HEK293 (cell line): ENCODE measurements around the gene URGCP.
A peak's percentile ranks its signal among the peaks of the same experiment; 100 is the strongest.
"Not testable (repeated sequence)": the region's sequence is repeated elsewhere in the genome, so short reads cannot be mapped to it uniquely, and the experiment has no call there.

Experiments used
- CTCF ChIA-PET: fragments of 350-600 bp; formaldehyde crosslinking; extraction: SDS; loops from one replicate; lab custom pipeline; 2021; ENCODE audit warnings: antibody characterized with exemption; lab: Yijun Ruan, JAX
- POLR2A ChIA-PET: fragments of 300-600 bp; formaldehyde crosslinking; extraction: SDS; loops from one replicate; lab custom pipeline; 2020; ENCODE audit warnings: antibody characterized with exemption, inconsistent platforms; lab: Yijun Ruan, JAX
- H3K27ac ChIP-seq: fragments of 200-500 bp; sonication (Bioruptor generic); 2 replicates; pipeline ENCODE4 v1.5.1; 2014; ENCODE audit warnings: low read depth, low read length, control low read depth, inconsistent platforms; ENCODE audit errors: extremely low read depth
- H3K36me3 ChIP-seq, 2 experiments: fragments of 200-500 bp in 1 of 2; sonication (Bioruptor generic) in 1 of 2; 1 replicate in 1 of 2; 2 replicates in 1 of 2; pipeline ENCODE4 v1.5.1; 2014 to 2017; ENCODE audit warnings: inconsistent platforms in 2 of 2, low read length in 2 of 2; ENCODE audit not compliant: control insufficient read depth in 2 of 2, insufficient read depth in 1 of 2
- H3K4me1 ChIP-seq: fragments of 200-500 bp; sonication (Bioruptor generic); 2 replicates; pipeline ENCODE4 v1.5.1; 2014; ENCODE audit warnings: mild to moderate bottlenecking, low read length, inconsistent platforms; ENCODE audit not compliant: control insufficient read depth, insufficient read depth
- H3K4me3 ChIP-seq: 2 replicates; pipeline ENCODE4 v1.5.1; 2011; ENCODE audit warnings: low read depth, mild to moderate bottlenecking, control low read depth, low read length, moderate library complexity
- H3K9me3 ChIP-seq: fragments of 200-500 bp; sonication (Bioruptor generic); 2 replicates; pipeline ENCODE4 v1.5.1; 2014; ENCODE audit warnings: low read depth, low read length, inconsistent platforms; ENCODE audit not compliant: control insufficient read depth, insufficient read depth
- SETDB1 ChIP-seq: IDR thresholded peaks from one replicate; pipeline ENCODE4 v1.6.1; 2017; ENCODE audit warnings: mild to moderate bottlenecking, low read length, moderate library complexity, mixed read lengths; ENCODE audit not compliant: insufficient read length
- ZNF549 ChIP-seq: fragments of 450-650 bp; IDR thresholded peaks from 2 replicates; pipeline ENCODE4 v1.5.1; 2018; ENCODE audit warnings: missing biosample characterization, missing genetic modification characterization, mild to moderate bottlenecking, inconsistent platforms, moderate library complexity
- ZNF621 ChIP-seq: fragments of 450-650 bp; formaldehyde crosslinking; IDR thresholded peaks from 2 replicates; pipeline ENCODE4 v1.5.1; 2017; ENCODE audit warnings: missing biosample characterization, missing genetic modification characterization
- ZNF626 ChIP-seq: fragments of 450-650 bp; sonication (Bioruptor Pico); formaldehyde crosslinking; IDR thresholded peaks from 2 replicates; pipeline ENCODE4 v1.5.1; 2018; ENCODE audit warnings: missing biosample characterization, missing genetic modification characterization, inconsistent platforms

URGCP gene

DNA sequence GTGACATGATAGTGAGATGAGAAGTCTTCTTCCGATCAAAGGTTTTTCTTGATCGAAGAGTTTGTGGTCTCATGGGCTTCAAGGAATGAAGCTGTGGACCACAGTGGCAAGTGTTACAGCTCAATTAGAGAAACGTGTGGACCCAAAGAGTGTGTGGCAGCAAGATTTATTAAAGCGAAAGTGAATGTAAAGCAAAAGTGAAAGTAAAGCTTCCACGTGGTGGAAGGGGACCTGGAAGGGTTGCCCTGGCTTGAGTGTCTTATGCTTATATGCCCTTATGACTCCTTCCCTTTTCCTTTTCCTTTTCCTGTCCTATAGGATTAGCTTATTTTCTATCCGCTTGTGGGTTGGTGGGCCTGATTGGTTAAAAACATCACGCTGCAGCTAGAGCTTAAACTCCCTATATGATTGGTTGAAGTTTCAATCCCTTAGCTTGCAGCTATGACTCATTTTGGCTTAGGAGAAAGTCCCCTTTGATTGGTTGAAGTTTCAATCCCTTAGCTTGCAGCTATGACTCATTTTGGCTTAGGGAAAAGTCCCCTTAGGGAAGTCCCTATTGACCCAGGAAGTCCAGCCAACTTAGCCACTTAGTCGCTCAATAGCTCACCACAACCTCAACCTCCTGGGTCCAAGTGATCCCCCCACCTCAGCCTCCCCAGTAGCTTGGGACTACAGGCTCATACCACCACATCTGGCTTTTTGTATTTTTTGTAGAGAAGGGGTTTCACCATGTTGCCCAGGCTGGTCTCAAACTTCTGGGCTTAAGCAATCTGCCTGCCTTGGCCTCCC lies 71.7 kb downstream of the URGCP start (continued):
- TF ChIP-seq ZNF621: no peak

DNA sequence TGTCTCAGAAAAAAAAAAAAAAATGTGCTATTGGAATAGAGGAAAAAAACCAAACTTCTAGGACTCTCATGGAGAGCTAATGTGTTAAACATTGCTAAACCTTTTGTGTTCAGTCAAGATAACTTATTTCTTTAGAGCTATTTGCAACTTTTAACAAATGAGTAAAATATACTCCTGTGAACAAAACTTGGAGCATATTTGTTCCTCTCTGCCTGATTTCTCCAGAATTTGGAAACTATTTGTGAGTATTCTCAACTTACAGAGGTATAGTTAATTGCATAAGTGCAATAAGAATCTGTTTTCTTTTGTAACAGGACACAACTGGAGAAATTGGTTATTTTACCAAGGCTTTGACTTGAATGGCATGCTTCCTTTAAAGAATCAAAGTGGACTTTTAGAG lies 75.5 kb downstream of the URGCP start:
- peak; percentile 50; the same call in 1 of the 2 replicates for TF ChIP-seq ZNF626 (tag by site-specific recombination)
- TF ChIP-seq SETDB1: peak; percentile 86
- 0 out of 2 replicates have a peak, but pooled peaks have one; percentile 43 for TF ChIP-seq ZNF549 (tag by site-specific recombination)
- TF ChIP-seq, all 188 proteins: peak for 3; not testable (repeated sequence) for 185
- H3K4me1 ChIP-seq, POLR2A ChIA-PET, H3K36me3 ChIP-seq, H3K9me3 ChIP-seq, H3K27ac ChIP-seq, H3K4me3 ChIP-seq: not testable (repeated sequence)
- CTCF ChIA-PET: interaction anchor here (1.2 to 1.7 kb wide), 2 partner anchors 8 to 248 kb away, joined by 5 to 6 read pairs; partner anchors contain the start of gene STK17A
